ENCODE measurements around the gene HOXA7. TPM values are rescaled to one million over a fixed set of nuclear protein-coding genes. Genes with fewer than 3 reads are reported as not detected.
A peak's percentile ranks its signal among the peaks of the same experiment; 100 is the strongest.

HOXA7 gene
- total RNA-seq, 1 experiment from 2014 or later, result 2.0 TPM

- DNase-seq (ENCODE audit: low spot score), result no peak
These were observed 3.0 kb upstream of the HOXA7 start for GRCh38 chr7:27159266-27160144.

GRCh38 chr7:27158436-27159265 is 2.2 kb upstream of the HOXA7 start:
- no peak for DNase-seq (ENCODE audit: low spot score)

GRCh38 chr7:27157702-27158431 is 1.4 kb upstream of the HOXA7 start:
- no peak for DNase-seq (ENCODE audit: low spot score)

GRCh38 chr7:27156916-27157701 is 634 bp upstream of the HOXA7 start:
- DNase-seq (ENCODE audit: low spot score), result no peak

- DNase-seq (ENCODE audit: low spot score), result no peak
These were observed 513 bp downstream of the HOXA7 start for GRCh38 chr7:27155816-27156507.

GRCh38 chr7:27154901-27155815 is 1.3 kb downstream of the HOXA7 start:
- DNase-seq (ENCODE audit: low spot score), result no peak

- DNase-seq (ENCODE audit: low spot score), result no peak
These were observed 2.1 kb downstream of the HOXA7 start for GRCh38 chr7:27154369-27154768.

GRCh38 chr7:27153526-27153925 is 2.9 kb downstream of the HOXA7 start:
- no peak for DNase-seq (ENCODE audit: low spot score)

GRCh38 chr7:27152816-27153442 is 3.5 kb downstream of the HOXA7 start:
- DNase-seq (ENCODE audit: low spot score), result no peak

- DNase-seq (ENCODE audit: low spot score), result no peak
These were observed 4.3 kb downstream of the HOXA7 start, which contains the start of gene HOXA3 for GRCh38 chr7:27151931-27152815. Gene HOXA3, minus strand, starts transcription at chr7:27152583. Its CDS starts 41,943 bp downstream, at chr7:27110640.

- no peak for DNase-seq (ENCODE audit: low spot score)
These were observed 5.0 kb downstream of the HOXA7 start for GRCh38 chr7:27151341-27151930.

GRCh38 chr7:27150568-27151340 is 5.7 kb downstream of the HOXA7 start:
- peak; percentile 82 for DNase-seq (ENCODE audit: low spot score)

GRCh38 chr7:27149842-27150567 is 6.5 kb downstream of the HOXA7 start:
- no peak for DNase-seq (ENCODE audit: low spot score)

- peak; percentile 52 for DNase-seq (ENCODE audit: low spot score)
These were observed 7.5 kb downstream of the HOXA7 start for GRCh38 chr7:27148756-27149641.
